HG02840 (cell line): ENCODE measurements around the gene TMTC1.
"Not testable (repeated sequence)": the region's sequence is repeated elsewhere in the genome, so short reads cannot be mapped to it uniquely, and the experiment has no call there.

ENCODE experiments used
- ATAC-seq: cut with Tn5 transposase; IDR thresholded peaks from one replicate; pipeline ENCODE4 v1.9.1; 2021; ENCODE audit warnings: mild to moderate bottlenecking, moderate library complexity, moderate number of reproducible peaks; ENCODE audit not compliant: unreplicated experiment, low FRiP score

TMTC1 gene

DNA sequence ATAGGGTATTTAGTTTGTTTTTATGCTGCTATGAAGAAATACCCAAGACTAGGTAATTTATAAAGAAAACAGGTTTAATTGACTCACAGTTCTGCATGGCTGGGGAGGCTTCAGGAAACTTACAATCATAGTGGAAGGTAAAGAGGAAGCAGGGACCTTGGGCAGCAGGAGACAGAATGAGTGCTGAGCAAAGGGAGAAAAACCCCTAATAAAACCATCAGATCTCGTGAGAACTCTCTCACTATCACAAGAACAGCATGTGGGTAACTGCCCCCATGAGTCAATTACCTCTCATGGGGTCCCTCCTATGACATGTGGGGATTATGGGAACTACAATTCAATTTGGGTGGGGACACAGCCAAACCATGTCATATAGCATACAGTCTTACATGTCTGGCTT lies 153.6 kb downstream of the TMTC1 start:
- ATAC-seq = not testable (repeated sequence)

DNA sequence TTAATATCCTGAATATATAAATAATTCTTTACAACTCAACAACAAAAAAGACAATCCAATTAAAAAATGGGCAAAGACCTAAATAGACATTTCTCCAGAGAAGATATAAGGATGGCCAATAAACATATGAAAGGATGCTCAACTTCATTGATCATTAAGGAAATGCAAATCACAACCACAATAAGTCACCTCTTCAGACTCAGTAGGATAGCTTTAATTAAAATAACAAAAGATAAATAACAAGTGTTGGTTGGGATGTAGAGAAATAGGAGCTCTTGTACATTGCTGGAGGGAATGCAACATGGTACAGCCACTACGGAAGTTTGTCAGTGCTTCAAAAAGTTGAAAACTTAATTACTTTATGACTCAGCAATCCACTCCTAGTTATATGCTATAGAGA lies 156.5 kb downstream of the TMTC1 start:
- no peak for ATAC-seq

DNA sequence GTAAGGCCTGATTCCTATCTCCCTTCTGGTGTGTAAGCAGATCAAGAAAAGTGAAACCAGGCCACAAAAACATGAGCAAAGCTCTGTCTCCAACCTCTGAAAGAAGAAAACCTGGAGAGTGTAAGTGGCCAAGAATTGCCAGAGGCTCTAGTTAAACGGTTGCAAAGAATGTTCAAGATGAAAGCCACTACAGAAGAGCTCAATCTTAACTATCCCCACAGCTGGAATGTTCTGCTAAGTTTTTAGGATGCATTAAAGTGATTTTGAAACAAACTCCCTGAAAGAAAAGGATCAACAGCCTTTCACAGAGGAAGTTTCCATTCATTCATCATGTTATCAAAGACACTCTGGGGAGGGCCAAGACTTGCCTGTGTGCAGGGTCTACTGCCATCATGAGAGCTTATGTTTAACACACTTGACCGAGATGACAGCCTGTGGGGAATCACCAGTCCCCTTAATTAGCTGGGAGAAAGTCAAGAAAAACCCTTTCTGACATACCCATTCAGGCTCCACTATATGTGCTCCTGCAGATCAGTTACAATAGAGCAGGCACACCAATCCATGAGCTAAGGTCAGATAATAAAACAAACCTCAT lies 158.3 kb downstream of the TMTC1 start:
- ATAC-seq = no peak

DNA sequence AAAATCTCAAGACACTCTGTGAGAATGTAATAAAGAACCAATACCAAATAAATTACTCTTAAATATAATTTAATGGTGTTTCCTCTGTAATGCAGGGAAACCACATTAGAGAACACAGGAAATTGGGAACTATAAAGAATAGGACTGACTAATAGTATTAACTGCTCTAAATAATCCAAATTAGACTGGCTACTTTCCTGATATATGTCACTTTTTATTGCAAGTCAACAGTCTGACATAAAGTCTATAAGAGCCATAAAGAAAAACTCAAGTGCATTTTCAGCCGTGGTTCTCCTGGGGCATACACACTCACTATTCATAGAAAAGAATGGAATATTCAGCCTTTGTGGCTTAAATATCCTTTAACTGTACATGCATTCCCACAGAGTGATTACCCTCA lies 161.5 kb downstream of the TMTC1 start:
- ATAC-seq = no peak

DNA sequence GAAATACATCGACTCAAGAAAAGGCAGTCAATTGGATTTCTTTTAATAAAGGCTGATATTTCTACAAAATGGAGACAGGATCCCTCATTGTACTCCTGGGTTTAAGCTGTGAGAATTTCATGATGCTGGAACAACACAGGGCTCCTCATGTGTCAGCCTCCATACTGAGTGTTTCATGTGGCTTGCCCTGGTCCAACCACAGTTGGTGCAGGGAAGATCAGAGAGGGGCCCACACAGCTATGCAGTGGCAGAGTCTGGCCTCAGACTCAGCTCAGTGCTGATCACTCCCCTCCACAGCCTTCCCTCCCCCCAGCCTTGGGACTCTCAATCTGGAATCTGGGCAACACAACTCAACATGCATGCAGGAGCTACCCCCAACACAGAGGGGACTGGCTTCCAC lies 163.7 kb downstream of the TMTC1 start:
- no peak for ATAC-seq

DNA sequence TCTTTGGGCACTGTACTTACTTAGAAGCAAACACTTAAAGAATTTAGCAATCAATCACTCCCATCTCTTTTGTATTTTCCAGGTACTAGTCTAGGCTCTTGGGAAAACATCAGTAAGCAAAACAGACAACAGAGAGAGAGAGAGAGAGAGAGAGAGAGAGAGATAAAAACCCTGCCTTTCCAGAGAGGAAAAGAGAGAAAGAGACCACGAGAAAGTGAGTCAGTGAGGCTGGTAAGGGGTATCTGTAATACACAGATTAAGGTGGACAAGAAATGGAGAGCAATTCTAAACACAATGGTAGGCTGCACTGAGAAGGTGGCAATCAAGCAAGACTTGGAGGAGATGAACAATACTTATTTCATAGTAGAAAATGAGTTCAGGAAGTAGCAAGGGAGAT lies 166.3 kb downstream of the TMTC1 start:
- ATAC-seq = no peak

DNA sequence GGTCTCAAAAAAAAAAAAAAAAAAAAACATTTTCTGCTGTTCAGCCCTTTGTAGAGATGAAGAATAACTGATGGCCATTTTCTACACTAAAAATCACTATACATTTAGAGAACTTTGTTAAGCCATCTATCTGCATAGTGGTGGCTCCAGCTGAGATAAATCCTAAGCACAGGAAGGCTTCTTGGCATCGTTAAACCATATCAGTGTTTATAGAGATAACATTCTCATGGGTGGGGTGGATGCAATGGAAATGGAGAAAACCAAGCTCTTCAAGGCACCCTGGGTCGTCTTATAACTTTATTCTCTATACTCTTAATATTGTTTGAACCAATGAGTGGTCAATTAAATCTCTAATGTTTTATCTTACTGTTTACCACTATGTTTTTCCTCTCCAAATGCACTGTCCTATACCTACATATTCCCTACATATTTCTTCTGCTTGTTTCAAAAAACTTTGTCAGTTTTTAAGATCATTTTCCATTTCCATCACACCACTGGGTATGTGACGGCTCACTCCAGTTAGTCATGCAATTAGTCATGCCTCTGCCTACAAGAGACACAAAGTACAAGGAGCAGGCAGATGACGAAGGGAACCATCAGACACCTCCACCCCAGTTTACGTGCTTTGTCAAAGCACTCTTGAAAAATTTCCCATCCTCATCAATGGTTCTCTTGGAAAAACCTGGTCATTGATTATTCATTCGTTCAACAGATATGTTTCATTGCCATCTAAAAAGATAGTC lies 166.9 kb downstream of the TMTC1 start:
- no peak for ATAC-seq

DNA sequence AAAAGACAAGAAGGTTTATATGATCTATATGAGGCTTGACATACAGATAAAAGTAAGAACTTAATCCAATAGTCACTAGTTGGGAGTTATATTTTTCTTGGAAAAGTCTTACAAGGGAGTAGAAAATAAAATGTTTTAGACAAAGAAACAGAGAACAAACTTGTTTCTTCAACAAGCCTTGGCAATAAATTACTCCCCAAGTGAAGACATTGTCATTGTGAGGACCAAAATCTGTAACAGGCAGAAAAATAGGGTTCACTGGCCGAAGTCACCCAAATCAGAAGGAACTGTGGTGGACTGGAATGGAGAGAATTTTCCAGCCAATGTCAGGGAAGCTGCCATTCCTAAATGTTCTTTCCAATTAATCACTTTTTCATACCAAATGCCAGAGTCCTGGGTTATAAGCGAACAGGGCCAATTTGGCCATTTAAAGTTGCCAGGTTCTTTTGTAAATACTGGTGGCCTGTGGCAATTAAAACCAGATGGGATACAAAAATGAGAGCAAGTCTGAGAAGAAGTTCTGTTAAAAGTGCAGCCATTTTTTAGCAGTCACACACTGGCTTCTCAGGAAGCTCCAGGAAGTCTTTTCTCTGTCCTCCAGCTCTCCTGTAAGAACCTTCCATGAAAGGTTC lies 168.9 kb downstream of the TMTC1 start:
- ATAC-seq = no peak

DNA sequence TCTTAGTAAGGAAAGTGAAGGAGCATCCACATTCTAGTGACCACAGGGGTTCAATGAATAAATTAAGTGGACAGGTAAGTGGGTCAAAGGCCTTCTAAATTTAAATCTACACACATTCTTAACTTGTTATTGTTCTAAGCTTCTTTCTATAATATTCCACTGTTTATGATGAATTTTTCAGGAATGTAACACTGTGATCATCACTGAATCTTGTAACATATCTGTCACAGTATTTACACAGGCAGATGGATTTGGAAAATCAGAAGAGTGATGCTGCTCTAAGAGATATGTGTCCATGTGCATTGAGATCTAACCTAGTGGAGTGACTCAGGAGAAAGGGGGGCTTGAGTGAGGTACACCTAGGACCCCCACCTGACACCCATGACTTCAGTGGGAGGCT lies 170.8 kb downstream of the TMTC1 start:
- no peak for ATAC-seq

DNA sequence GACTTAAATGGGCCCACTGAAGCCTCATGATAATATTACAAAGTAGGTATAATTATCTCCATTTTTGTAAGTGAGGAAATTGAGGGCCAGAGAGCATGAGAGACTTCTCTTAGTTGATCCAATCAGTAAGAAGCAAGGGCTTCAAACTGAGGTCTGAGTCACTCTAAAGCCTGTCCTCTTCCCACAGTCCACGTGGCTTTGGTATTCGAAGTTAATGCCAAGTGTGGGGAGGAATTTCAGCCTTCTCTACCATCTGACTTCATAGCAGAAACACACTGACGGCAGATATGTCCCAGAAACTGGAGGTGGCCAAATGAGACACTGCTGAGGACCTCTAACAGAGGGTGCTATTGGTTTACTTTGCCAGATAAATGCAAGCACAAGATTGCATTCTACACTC lies 171.8 kb downstream of the TMTC1 start:
- no peak for ATAC-seq

DNA sequence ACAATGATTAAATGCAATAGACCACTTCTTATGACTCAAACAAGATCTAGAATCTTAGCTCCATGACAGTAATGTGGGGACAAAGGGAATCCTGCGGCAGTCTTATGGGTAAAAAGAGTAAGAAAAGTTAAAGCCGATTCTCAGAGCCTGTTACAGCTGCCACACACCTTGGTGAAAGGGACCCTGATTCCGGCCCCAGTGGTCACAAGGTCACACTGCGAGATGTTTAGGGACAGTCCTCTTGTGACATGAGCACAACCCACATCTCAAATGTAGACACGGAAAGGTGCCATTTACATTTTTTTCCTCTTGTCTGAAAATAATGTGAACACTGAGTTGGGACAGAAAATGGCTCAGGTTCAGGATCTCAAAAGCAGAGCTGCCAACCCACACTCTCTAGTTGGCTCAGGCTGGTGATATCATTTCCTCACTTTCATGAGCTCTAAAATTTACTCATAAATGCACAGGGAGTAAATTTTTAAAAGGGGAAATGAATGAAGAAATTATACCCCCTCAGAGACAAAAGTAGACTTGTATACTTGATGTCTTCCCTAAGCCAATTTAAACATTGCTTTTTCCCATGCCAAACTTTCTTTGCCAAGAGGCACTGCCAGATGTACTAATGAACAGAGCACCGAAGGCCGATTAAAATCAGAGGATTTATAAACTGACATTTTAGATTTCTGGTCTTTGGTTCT lies 173.1 kb downstream of the TMTC1 start:
- no peak for ATAC-seq

DNA sequence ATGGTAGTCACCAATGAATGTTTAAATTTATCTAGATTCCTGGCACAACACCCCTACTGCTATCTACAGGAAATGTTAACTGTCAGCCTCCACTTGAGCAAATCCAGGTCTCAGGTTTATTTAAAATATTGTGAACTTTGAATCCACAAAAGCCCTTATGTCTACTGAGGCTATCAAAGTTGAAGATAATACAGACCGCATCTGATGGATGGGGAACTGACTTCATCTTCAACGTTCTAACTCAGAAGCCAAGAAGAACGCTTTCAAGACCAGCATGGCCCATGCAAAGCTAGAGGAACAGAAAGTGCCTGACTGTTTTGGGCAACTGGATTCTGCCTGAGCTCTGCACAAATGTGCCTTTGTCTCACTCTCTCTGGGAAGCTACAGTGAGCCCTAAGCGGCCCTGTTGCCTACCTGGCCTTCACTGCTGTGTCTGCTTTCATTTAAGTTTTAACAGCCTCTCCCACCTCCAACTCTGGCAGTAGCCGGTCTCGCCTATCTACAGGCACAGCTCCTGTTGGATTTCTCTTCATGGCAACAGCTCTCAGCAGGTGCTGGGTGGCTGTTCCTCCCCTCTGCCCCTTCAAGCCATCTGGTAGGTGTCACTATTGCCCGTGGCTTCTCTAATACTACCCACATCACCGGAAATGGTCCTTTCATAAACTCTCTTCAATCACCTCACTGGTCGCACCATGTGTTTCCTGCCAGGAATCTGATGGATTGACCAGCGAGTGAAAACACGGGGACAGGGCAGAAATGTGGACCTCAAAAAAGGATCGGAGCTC lies 174.1 kb downstream of the TMTC1 start:
- ATAC-seq = no peak

DNA sequence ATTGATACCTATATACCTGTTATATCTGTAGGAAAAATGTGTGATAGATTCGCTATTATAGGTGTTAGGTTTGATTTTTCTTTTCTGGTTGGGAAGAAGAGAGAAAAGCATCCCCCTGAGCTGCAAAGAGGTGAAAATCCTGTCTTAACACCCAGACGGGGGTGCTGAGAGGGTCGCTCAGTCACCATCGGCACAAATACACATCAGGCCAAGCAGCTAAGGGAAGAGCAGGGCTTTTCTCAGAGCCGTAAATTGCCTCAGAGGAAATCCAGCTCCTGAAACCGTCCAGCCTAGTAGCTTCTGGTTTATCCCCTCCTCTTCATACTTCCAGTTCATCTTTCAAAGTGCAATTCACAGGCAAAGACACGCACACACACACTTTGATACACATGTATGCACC lies 175.2 kb downstream of the TMTC1 start:
- ATAC-seq = no peak

DNA sequence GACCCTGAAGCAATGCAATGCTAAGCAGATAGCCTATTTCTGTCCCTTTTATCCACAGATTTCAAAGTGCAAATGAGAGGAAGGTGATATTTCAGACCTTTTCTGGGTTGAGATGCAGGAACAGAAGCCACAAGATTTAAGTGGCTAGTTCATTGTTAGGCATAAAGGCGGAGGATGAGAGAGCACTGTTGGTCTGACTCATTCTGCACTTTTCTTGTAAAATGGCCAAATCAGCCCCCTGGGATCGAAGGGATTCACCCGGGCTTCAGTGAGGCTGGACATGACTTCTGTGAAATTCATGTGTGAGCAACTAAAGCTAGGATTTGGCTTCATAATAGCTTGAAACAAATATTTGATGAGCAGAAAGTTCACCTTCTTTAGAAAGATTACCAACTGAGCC lies 184.4 kb downstream of the TMTC1 start:
- ATAC-seq = no peak

DNA sequence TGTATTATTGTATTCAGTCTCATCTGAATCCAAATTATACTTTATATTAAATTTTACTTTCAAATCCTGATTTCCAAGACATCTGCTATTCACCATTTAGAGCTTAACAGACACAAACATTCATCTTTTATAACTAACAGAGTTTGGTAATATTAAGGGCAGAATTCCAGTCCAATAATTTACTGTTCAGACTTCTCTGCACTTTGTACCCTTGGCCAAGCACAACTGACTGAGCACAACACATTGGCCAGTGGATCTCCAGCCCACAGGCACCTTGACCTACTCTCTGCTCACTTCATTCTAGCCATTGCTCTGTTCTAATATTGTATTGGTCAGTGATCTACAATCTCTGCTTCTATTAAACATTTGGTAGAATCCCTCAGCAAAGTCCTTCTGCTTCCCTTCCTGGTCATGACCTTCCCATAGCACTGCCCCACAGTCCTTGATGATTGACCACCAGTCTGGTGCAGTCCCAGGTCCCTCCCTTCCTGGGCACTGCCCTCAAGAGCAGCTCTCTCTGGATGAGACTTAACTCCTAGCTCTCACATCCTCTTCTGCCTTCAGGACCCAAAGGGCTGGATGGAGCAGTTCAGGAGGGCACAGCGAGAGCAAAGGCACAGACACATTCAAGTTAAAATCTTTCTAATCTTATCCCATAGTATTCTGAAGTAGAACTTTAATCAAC lies 188.5 kb downstream of the TMTC1 start:
- ATAC-seq = no peak

DNA sequence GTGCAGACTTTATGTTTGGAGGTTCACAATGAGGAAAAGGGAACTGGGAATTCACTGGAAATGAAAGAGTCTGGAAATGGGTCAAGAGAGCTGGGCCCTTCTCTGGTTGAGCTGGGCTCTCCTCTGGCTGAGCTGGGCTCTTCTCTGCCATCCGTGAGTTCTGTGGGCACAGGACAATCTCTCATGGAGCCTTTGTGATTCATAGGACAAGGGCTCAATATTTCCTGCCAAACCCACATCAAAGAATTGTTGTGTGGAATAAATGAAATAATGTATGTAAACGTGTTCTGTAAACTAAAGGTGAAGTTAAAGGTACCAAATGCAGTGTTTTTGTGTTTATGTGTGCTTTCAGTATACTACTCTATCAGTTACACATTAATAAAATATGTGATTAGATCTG lies 190.7 kb downstream of the TMTC1 start:
- no peak for ATAC-seq

DNA sequence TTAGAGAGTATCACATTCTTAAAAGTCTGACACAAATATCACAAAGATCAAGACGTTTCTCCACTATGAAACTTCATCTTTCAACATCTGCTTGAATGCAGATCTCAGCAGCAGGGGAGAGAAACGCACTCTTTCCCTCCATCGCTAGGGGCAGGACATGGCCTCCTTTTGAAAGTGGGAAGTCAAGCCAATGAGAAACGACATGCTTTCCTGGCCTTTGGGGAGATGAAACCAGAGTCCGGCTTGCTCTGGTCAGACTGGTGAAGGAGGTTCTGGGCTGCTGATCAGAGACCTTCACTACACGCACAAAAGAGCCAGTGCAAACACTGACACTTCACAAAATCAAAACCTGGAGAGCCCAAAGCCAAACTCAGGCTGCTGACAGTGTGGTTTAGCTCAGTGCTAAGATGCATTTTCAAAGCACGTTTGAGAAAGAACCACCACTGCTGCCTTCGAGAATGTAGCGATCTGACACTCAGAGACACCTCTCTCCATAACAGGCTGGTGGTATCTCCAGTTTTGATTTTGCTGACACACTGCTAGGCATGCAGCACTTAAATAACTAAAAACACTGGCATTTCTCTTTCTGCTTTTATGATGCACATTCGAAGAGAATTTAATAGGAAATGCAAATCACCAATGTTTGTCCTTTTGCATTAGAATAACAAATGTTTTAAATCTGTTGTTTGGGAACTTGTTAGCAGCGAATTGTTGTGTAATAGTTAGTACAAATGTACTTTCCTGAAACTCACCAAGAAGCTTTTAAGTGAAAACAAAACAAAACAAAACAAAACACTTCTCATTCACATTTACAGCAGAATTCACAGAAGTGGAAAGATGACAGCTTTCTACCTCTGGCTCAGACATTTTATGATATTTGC lies 192.4 kb downstream of the TMTC1 start:
- no peak for ATAC-seq

DNA sequence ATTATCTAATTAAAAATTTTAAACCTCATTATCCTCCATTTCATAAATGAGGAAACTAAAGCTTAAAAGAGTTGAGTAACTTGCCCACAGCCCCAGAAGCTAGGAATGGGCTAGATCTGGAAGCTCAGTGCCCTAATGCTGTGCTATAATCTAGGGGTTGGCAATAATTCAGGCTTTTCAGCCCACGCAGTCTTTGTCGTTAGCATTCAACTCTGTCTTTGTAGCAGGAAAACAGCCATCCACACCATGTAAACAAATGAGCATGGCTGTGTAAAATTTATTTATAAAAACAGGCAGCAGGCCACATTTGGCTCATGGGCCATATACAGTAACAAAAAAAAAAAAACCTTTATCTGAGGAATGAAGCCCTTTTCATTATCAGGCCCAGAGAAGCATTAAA lies 193.9 kb downstream of the TMTC1 start:
- ATAC-seq = no peak

DNA sequence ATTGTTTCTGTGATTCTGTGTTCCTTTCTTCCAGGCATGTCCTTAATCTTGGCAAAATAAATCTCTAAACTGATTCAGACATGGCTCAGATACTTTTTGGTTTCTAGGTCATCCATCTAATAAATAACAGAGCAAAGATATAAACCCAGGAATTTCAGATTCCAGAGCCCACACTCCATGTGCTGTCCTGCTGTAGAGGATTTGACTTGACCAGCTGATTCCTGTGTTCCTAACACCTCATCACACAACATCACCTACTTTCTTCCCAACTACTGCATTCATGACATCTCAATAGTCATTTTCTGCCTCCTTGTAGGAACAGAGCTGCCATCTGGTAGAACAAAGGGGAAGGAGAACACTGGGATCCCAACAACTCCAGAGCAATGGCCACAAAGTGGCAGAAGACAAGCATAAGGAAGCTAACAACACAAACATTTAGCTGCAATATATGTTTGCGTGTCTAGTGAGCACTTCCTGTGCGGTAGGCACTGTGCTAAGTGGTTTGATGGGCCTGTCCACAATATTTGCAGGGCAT lies 194.4 kb downstream of the TMTC1 start:
- ATAC-seq = no peak
